GM12878 (cell line): Measurements from ENCODE around the gene CHDH. TPM values are rescaled to one million over a fixed set of nuclear protein-coding genes. Genes with fewer than 3 reads are reported as not detected.

ENCODE experiments used
- ATAC-seq: fragments of 200-7000 bp; cut with Tn5 transposase; 3 replicates; pipeline ENCODE4 v1.9.1; 2020; ENCODE audit warnings: mild to moderate bottlenecking, moderate library complexity
- BruUV-seq: library from RNA; stranded (reverse); fragments of 400-500 nt; replicated peaks from 2 replicates; lab custom pipeline; 2021; lab: Mats Ljungman, UMichigan
- CTCF ChIA-PET: fragments of 300-600 bp; sonication (Branson Sonifier 250); formaldehyde crosslinking; extraction: SDS; loops from one replicate; lab custom pipeline; 2021; ENCODE audit warnings: inconsistent platforms; lab: Yijun Ruan, JAX
- POLR2A ChIA-PET: fragments of 350-600 bp; formaldehyde crosslinking; extraction: SDS; loops from one replicate; lab custom pipeline; 2021; ENCODE audit warnings: inconsistent platforms; lab: Charles Lee
- RAD21 ChIA-PET: fragments of 300-600 bp; sonication (Branson Sonifier 250); formaldehyde crosslinking; loops from one replicate; lab custom pipeline; 2023; ENCODE audit warnings: antibody characterized with exemption; ENCODE audit not compliant: unreplicated experiment; lab: Charles Lee
- SMC1A ChIA-PET: fragments of 300-600 bp; sonication (Branson Sonifier 250); formaldehyde crosslinking; loops from one replicate; lab custom pipeline; 2023; ENCODE audit not compliant: unreplicated experiment, uncharacterized antibody; lab: Charles Lee
- DNase-seq: peaks from one replicate; pipeline ENCODE4 v3.0.0-alpha.2; 2011; ENCODE audit warnings: low read depth, low spot score
- FAIRE-seq: peaks from 3 replicates; lab custom pipeline; 2011; peaks lifted over from hg19 to GRCh38; lab: Jason Lieb, UNC
- H2AFZ ChIP-seq: 2 replicates; pipeline ENCODE4 v1.6.0; 2011; ENCODE audit warnings: low read depth, low read length, control low read depth; ENCODE audit not compliant: control insufficient read depth
- H3K27ac ChIP-seq: 2 replicates; pipeline ENCODE4 v1.5.1; 2011; ENCODE audit warnings: control low read depth; ENCODE audit not compliant: control insufficient read depth, insufficient read depth
- H3K27me3 ChIP-seq, 2 experiments: replicated peaks in 1 of 2; 2 replicates each; pipeline versions ENCODE4 v1.6.0 to v1.6.1; 2011; ENCODE audit warnings: low read length in 1 of 2; ENCODE audit not compliant: control insufficient read depth in 2 of 2, insufficient read depth in 2 of 2
- H3K36me3 ChIP-seq, 2 experiments: 2 replicates each; pipeline ENCODE4 v1.5.1; 2011; ENCODE audit warnings: low read length in 1 of 2; ENCODE audit not compliant: control insufficient read depth in 2 of 2, insufficient read depth in 2 of 2
- H3K4me1 ChIP-seq: 2 replicates; pipeline ENCODE4 v1.6.1; 2011; ENCODE audit warnings: mild to moderate bottlenecking, low read length, moderate library complexity, mixed read lengths; ENCODE audit not compliant: control insufficient read depth, insufficient read depth
- H3K4me2 ChIP-seq: 2 replicates; pipeline ENCODE4 v1.6.0; 2011; ENCODE audit warnings: control low read depth; ENCODE audit not compliant: control insufficient read depth, insufficient read depth
- H3K4me3 ChIP-seq: fragments of 200-600 bp; sonication (generic); 2 replicates; pipeline ENCODE4 v1.5.1; 2016
- H3K79me2 ChIP-seq: 2 replicates; pipeline ENCODE4 v1.6.0; 2011; ENCODE audit warnings: low read length; ENCODE audit not compliant: control insufficient read depth, insufficient read depth
- H3K9ac ChIP-seq: 2 replicates; pipeline ENCODE4 v1.8.0; 2011; ENCODE audit warnings: low read length, control low read depth, mixed read lengths; ENCODE audit not compliant: control insufficient read depth, insufficient read depth
- H3K9me3 ChIP-seq: replicated peaks from 3 replicates; pipeline ENCODE4 v1.5.1; 2011; ENCODE audit warnings: mild to moderate bottlenecking, low read length; ENCODE audit not compliant: control insufficient read depth, insufficient read depth
- H4K20me1 ChIP-seq: 2 replicates; pipeline ENCODE4 v1.6.0; 2011; ENCODE audit not compliant: control insufficient read depth, insufficient read depth
- BCL11A ChIP-seq: IDR thresholded peaks from 2 replicates; pipeline ENCODE4 v1.6.1; 2011; ENCODE audit warnings: low read depth, low read length
- FOXK2 ChIP-seq: fragments of 450-650 bp; IDR thresholded peaks from 2 replicates; pipeline ENCODE4 v1.6.1; 2017; ENCODE audit warnings: mild to moderate bottlenecking, moderate library complexity
- GABPA ChIP-seq: IDR thresholded peaks from 2 replicates; pipeline ENCODE4 v1.6.1; 2014; ENCODE audit warnings: antibody characterized with exemption, low read depth, mild to moderate bottlenecking, inconsistent platforms
- HCFC1 ChIP-seq: fragments of 150-350 bp; IDR thresholded peaks from 2 replicates; pipeline ENCODE4 v1.6.1; 2014; ENCODE audit warnings: low read length
- LARP7 ChIP-seq: fragments of 450-650 bp; IDR thresholded peaks from 2 replicates; pipeline ENCODE4 v1.6.1; 2017; ENCODE audit warnings: mild to moderate bottlenecking
- NFXL1 ChIP-seq: fragments of 450-650 bp; IDR thresholded peaks from 2 replicates; pipeline ENCODE4 v1.6.1; 2017; ENCODE audit warnings: antibody characterized with exemption, mild to moderate bottlenecking, borderline replicate concordance
- POLR2AphosphoS2 ChIP-seq: IDR thresholded peaks from 2 replicates; pipeline ENCODE4 v1.6.1; 2011; ENCODE audit warnings: low read depth, mild to moderate bottlenecking, low read length, improper control_type of control experiment, moderate library complexity
- RELB ChIP-seq: fragments of 450-650 bp; IDR thresholded peaks from 2 replicates; pipeline ENCODE4 v1.6.1; 2017; ENCODE audit warnings: low read depth, mild to moderate bottlenecking, moderate library complexity
- REST ChIP-seq: IDR thresholded peaks from 2 replicates; pipeline ENCODE4 v1.6.1; 2012; ENCODE audit warnings: mild to moderate bottlenecking, low read depth, low read length
- SIX5 ChIP-seq: IDR thresholded peaks from 2 replicates; pipeline ENCODE4 v1.6.1; 2011; ENCODE audit warnings: mild to moderate bottlenecking, low read depth, low read length, moderate library complexity; ENCODE audit not compliant: severe bottlenecking
- YY1 ChIP-seq: IDR thresholded peaks from 2 replicates; pipeline ENCODE4 v1.6.1; 2011; ENCODE audit warnings: low read depth, mild to moderate bottlenecking, low read length
- ZNF24 ChIP-seq: fragments of 450-650 bp; IDR thresholded peaks from 2 replicates; pipeline ENCODE4 v1.6.1; 2017; ENCODE audit warnings: antibody characterized with exemption, mild to moderate bottlenecking
- ZNF592 ChIP-seq: fragments of 450-650 bp; IDR thresholded peaks from 2 replicates; pipeline ENCODE4 v1.6.1; 2017; ENCODE audit warnings: mild to moderate bottlenecking, moderate library complexity
- WGBS: methylation state at CpG from one replicate; pipeline ENCODE4 v1.1.6; 2016; ENCODE audit warnings: low lambda C conversion rate; ENCODE audit not compliant: insufficient replicate concordance, insufficient coverage; ENCODE audit errors: missing lambda C conversion rate; 5-methylcytosine and 5-hydroxymethylcytosine counted together
- in situ Hi-C: fragments of 300-500 bp; cut with MboI; formaldehyde crosslinking; loops from 9 replicates; pipeline ENCODE4 v1.14.3; 2018; ENCODE audit warnings: mixed read lengths
- intact Hi-C: fragments of 100-400 bp; cut with micrococcal nuclease; formaldehyde crosslinking; loops from one replicate; pipeline ENCODE4 v1.14.2; 2022; ENCODE audit not compliant: unreplicated experiment
- polyA plus RNA-seq, 11 experiments: library from polyadenylated mRNA; depleted of rRNA in 4 of 11; unstranded in 6 of 11; stranded (reverse) in 5 of 11; fragments of >200 nt; fragmentation: Nextera tagmentation in 4 of 11; fragmentation: Illumina TruSeq in 1 of 11; extraction: Ambion mirVana in 4 of 11; extraction: Trizol in 1 of 11; gene quantifications; 1 replicate in 1 of 11; 2 replicates in 10 of 11; pipeline versions ENCODE4 v1.2.1 to v1.2.3, GENCODE V29; 2011 to 2016; ENCODE audit warnings: inconsistent platforms in 2 of 11, missing spikeins in 2 of 11, low read depth in 1 of 11
- total RNA-seq, 4 experiments: library from RNA; depleted of rRNA in 3 of 4; stranded (reverse); fragments of >200 nt in 3 of 4; fragmentation: Illumina TruSeq in 1 of 4; extraction: Trizol in 1 of 4; gene quantifications; 2 replicates each; pipeline versions ENCODE4 v1.2.1 to v1.2.3, GENCODE V29; 2013 to 2021

CHDH gene
- total and polyA plus RNA-seq, 10 of the 15 experiments (the other 5 are each of a cell fraction or from before 2014, with no cell fraction given) = 0.95 to 8.3 (median 2.9) TPM

GRCh38 chr3:53809764-53810400, 36.3 kb downstream of the CHDH start:
- Histone ChIP-seq H3K4me2 (no peak overlapping the region), H3K9me3 (no peaks in the 10 kb centered on the region), H3K4me1 (peaks cover 17% of the 10 kb centered on the region), H3K9ac (no peak overlapping the region), H3K36me3 (no peaks in the 10 kb centered on the region), H3K27ac (no peak overlapping the region), H4K20me1 (no peaks in the 10 kb centered on the region), H3K4me3 (no peak overlapping the region), H3K79me2 (no peaks in the 10 kb centered on the region), H3K27me3 (no peaks in the 10 kb centered on the region), H2AFZ (no peak overlapping the region)
- SMC1A ChIA-PET = interaction anchor here (1.3 kb wide), 1 partner anchor 16 kb away, joined by 3 read pairs; no protein-coding TSS in a partner anchor
- no TSS peak for BruUV-seq
- DNase-seq = no peak
- POLR2A ChIA-PET = no interaction called here
- ATAC-seq = no peak
- RAD21 ChIA-PET = no interaction called here
- no peak for FAIRE-seq
- CTCF ChIA-PET = interaction anchor here (0.5 to 1.3 kb wide), 2 partner anchors 9 to 100 kb away, joined by 3 to 4 read pairs; no protein-coding TSS in a partner anchor
- WGBS = 68% methylated on average over 28 of the region's 28 CpGs
- in situ Hi-C loops = no loop called here
- intact Hi-C loops = no loop called here
- no peak for TF ChIP-seq BCL11A
- TF ChIP-seq LARP7 = no peak
- TF ChIP-seq REST = no peak
- no peak for TF ChIP-seq GABPA
- TF ChIP-seq HCFC1 = no peak
- TF ChIP-seq RELB = no peak
- TF ChIP-seq FOXK2 = no peak
- TF ChIP-seq NFXL1 = no peak
- TF ChIP-seq YY1 = no peak
- TF ChIP-seq SIX5 = no peak
- no peak for TF ChIP-seq ZNF592
- TF ChIP-seq POLR2AphosphoS2 = no peak
- no peak for TF ChIP-seq ZNF24
